H54 (cell line): ENCODE measurements around the gene THAP8.
"Not testable (repeated sequence)": the region's sequence is repeated elsewhere in the genome, so short reads cannot be mapped to it uniquely, and the experiment has no call there.

Experiments used
- DNase-seq: peaks from one replicate; pipeline ENCODE4 v3.0.0; 2011; ENCODE audit warnings: low spot score, mixed read lengths; ENCODE audit not compliant: insufficient read length
- FAIRE-seq: peaks from 3 replicates; lab custom pipeline; 2011; peaks lifted over from hg19 to GRCh38; lab: Jason Lieb, UNC
- POLR2A ChIP-seq: IDR thresholded peaks from 2 replicates; pipeline ENCODE4 v1.6.1; 2011; ENCODE audit warnings: low read depth, mild to moderate bottlenecking, low read length

The THAP8 gene

DNA sequence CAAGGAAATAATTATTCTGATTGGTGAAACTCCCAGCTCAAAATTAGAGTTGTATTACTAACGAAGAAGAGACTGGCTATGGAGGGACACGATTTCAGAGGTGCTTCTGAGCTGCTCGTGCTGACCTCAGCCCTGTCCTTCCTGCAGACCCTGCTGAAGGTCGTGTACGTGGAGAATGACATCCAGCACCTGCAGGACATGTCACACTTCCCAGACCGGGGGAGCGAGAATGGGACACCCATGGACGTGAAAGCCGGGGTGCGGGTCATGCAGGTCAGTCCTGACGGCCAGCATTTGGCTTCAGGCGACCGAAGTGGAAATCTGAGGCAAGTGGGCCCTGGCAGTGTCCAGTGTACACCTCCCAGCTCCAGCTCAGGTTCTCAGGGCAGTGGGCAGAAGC, 28.8 kb upstream of the THAP8 start:
- no peak for FAIRE-seq
- TF ChIP-seq POLR2A, result no peak
- DNase-seq, result no peak

DNA sequence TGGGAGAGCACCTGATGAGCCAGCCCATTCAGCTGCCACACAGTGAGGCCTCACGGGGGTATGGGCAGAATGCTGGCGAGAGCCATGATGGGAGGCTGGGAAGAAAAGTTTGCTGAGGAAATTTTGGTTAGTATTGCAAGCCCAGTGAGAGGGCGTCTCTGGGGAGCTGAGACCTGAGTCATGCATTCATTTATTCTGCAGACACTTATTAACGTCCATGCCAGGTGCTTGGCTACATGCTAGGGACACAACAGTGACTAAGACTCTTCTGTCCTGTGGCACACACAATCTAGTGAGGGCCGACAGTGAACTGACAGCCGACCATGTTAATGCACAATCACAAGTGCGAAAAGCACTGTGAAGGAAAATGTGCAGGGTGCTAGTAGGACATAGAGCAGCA, 27.8 kb upstream of the THAP8 start:
- no peak for TF ChIP-seq POLR2A
- no peak for FAIRE-seq
- DNase-seq, result no peak

DNA sequence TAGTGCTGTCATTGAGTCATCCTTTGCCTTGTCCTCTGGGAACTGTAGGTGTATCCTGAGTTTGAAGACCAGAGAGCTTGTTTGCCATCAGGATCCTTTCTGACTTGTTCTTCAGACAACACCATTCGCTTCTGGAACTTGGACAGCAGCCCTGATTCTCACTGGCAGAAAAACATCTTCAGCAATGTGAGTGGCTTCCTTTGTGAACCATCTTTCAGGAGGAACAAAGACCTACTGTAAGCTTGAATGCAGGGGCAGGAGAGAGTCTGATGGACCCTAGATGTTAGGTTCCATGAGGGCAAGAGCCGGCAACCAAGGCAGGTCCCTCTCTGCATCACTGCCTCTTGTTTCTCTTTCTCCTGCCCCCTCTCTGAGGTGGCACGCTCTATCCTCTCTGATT, 27.3 kb upstream of the THAP8 start:
- FAIRE-seq, result no peak
- DNase-seq, result no peak

DNA sequence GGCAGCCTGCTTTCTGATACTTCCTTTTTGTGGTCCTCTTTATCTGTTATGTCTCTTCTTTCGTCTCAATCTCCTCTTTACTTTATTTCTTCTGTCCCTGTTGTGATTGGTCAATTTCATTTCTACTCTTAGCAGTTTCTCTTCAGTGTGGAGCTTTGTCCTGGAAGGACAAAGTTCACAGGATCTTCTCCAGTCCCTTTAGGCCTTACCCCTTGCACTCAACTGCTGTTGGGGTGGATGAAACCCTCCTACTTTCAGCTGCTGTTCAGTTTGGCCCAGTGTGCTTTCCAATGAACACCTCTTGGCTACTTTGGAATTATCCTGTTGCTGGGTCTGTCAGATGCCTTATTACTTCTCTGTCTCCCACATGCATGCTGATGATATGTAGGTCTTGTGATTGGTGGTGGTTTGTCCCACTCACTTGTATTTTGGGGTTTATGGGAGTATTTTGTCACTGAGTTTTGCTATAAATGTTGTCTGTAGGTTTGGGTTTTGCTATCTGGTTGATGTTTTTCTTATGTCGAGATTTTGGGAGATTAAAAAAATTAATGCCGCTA, 25.4 kb upstream of the THAP8 start:
- TF ChIP-seq POLR2A, result no peak
- DNase-seq (no peak), FAIRE-seq (no peak)

More for the DNA sequence above, 27.3 kb upstream of the THAP8 start:
- TF ChIP-seq POLR2A, result no peak

DNA sequence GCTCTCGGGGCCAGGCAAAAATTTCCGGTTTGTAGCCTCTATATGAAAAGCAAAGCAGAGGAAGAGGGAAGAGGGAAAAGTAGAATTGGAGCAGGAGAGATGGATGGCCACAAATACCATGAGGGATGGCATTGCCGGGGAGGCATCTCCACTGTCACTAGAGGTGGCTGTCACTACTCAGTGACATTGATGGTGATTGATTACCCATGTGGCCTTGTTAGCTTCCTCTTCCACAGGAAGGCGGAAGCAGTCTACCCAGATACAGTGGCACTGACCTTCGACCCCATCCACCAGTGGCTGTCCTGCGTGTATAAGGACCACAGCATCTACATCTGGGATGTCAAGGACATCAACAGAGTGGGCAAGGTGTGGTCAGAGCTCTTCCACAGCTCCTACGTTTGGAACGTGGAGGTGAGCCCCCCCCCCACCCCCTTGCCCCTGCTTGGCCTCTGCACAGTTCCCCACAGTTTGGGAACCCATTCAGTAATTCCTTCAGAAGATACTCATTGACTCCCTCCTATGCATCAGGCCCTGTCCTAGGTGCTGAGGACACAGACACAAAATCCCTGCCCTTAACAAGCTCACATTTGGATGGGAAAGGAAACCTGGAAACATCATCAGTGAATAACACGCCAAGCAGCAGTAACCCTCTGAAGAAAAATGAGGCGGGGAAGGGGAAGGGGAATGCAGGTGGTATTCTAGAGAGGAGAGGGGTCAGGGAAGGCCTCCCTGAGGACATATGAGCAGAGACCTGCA, 19.2 kb upstream of the THAP8 start:
- DNase-seq, result no peak
- no peak for FAIRE-seq
- TF ChIP-seq POLR2A, result no peak

DNA sequence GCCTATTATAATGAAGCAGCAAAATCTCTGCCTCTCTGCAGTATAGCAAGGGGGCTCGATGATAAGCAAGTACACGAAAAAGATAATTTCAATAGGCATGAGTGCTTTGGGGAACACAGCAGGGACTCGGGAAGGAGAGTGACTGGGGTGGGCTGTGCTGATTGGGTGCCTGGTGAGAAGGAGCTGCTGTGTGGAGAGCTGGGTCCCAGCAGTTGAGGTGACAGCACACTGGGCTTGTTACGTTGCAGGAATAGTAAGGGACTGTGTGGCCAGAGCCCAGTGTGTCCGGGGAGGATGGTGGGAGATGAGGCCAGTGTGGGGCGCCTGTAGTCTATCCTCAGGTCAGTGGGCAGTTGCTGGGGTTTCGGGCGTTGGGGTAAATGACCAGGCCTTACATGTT, 18.0 kb upstream of the THAP8 start:
- FAIRE-seq (no peak), DNase-seq (no peak)
- no peak for TF ChIP-seq POLR2A

DNA sequence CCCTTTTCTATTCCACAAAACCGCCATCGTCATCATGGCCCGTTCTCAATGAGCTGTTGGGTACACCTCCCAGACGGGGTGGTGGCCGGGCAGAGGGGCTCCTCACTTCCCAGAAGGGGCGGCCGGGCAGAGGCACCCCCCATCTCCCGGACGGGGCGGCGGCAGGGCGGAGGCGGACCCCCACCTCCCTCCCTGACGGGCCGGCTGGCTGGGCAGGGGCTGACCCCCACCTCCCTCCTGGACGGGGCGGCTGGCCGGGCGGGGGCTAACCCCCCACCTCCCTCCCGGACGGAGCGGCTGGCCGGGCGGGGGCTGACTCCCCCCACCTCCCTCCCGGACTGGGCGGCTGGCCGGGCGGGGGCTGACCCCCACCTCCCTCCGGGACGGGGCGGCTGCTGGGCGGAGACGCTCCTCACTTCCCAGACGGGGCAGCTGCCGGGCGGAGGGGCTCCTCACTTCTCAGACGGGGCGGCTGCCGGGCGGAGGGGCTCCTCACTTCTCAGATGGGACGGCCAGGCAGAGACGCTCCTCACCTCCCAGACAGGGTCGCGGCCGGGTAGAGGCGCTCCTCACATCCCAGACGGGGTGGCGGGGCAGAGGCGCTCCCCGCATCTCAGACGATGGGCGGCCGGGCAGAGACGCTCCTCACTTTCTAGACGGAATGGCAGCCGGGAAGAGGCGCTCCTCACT, 14.9 kb upstream of the THAP8 start:
- not testable (repeated sequence) for DNase-seq, FAIRE-seq

DNA sequence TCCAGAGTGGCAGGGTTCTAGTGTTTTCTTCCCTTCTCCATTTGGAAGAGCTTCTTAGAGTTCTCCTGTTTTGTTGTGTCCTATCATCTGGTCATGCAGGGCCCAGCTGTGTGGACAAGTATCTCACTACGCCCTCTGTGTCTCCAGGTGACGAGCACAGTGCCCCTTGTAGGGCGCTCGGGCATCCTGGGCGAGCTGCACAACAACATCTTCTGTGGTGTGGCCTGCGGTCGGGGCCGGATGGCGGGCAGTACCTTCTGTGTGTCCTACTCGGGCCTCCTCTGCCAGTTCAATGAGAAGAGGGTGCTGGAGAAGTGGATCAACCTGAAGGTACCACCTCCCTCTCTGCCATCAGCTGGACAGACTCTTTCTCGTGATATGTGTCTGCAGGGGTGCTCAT, 13.6 kb upstream of the THAP8 start:
- TF ChIP-seq POLR2A, result no peak
- FAIRE-seq (no peak), DNase-seq (no peak)

DNA sequence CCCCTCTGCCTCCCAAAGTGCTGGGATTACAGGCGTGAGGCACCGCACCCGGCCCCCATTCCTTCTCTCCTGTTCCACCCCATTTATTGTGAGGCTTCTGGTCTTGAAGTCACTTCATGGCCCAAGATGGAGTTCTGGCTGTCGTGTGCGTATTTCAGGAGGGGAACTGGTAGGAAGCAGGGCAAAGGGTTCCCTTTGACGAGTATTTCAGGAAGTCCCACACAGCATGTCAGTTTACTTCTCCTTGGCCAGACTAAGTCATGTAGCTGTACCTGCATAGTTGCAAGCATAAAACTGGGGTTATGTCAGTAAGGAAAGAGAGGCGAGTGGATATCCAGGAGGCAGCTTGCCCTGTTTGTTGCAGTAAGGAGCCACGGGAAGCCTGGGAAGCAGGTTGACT, 10.7 kb upstream of the THAP8 start:
- TF ChIP-seq POLR2A, result no peak
- FAIRE-seq (no peak), DNase-seq (no peak)

DNA sequence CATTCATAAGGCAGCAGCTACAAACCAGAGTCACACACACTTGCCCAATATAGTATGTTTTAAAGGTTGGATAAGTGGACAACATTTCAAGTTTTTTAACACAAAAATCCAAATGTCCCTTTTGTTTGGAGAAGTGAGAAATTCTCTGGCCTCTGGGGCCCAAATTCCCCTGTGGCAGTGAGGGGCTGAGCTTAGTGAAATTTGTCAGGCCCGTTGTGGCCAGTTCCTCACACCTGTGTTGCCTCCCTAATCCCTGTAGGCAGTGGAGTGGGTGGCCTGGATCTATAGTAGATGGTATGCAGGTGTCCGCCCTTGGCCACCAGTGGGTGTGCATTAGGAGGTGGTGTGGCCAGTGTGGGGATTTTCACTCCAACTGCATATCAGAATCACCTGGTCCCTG, 7.3 kb upstream of the THAP8 start:
- FAIRE-seq, result no peak
- TF ChIP-seq POLR2A, result no peak
- DNase-seq, result no peak

DNA sequence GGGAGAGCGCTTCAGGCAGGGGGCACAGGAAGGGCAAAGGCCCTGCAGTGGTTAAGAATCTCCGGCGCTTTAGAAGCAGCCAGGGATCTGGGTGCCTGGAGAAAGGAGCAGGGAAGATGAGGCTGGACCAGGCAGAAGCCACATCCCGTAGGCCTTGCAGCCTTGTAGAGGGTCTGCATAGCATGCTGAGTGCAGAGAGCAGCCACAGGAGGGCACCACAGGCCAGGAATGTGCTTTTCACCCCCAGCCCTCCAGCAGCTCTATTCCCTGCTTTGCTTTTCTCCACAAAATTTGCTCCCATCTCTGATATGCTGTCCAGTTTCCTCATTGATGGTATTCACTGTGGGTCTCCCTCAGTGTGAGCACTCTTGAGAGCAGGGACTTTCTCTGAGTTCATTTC, 6.3 kb upstream of the THAP8 start:
- no peak for TF ChIP-seq POLR2A
- no peak for FAIRE-seq
- DNase-seq, result peak; percentile 53

DNA sequence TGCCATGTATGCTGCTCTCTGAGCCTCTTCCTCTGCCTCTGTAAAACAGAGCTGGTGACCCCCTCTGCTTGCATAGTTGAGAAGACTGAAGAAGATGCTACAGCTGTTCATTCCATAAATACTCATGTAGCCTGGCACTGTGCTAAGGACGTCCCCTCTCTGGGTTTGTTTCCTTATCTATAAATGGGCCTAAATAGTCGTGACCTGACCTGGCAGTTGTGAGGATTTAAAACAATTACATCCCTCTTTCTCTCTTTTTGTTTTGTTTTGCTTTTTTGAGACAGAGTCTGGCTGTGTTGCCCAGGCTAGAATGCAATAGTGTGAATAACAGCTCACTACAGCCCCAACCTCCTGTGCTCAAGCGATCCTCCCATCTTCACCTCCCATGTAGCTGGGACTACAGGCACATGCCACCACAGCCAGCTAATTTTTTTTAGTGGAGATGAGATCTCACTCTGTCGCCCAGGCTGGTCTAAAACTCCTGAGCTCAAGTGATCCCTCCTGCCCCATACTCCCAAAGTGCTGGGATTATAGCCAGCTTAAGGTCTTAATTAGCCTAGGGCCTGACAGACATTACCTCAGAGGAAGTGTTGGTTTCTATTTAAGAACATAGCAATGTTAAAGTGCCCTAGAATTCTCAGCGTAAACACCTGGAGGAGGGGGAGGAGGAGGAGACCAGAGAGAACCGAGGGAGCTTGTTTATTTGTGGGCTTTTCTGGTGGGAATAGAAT, 5.3 kb upstream of the THAP8 start:
- no peak for TF ChIP-seq POLR2A
- no peak for DNase-seq
- no peak for FAIRE-seq

DNA sequence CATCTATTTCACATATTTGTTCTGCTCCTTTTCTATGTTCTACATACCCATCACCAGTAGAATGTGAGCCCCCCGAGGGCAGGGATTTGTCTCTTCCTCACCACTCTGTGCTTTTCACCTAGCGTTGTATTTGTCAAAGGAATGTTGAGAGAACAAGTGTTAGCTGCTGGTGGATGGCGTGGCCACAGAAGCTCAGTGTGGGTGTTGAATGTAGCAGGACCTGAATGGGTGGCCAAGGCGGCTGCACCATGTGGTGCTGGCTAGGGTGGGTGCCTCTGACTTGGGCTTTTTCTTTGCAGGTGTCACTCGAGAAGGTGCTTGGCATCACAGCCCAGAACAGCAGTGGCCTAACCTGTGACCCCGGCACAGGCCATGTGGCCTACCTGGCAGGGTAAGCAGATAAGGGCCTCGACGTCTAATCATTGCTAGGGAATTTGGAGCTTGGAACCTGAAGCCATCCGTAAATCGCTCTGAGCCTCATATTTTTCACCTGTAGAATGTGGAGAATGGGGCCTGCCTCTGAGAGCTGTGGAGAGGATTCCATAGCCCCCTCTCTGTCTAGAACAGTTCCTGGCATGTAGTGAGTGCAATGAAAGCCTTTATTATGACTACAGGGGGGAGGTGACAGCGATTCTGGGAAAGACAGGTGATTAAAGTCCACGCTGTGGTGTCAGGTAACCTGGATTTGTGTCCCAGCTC, 4.5 kb upstream of the THAP8 start:
- FAIRE-seq, result no peak
- no peak for TF ChIP-seq POLR2A
- DNase-seq, result no peak
